Colon (tissue), 2 donors: Measurements from ENCODE around the gene PEG3.

Experiments
- FAIRE-seq: peaks from 2 replicates; lab custom pipeline; 2012; peaks lifted over from hg19 to GRCh38; lab: Jason Lieb, UNC
- donor health status: control.
- donor health status: control.

The PEG3 gene

GRCh38 chr19:56838909-56839651, 1.4 kb downstream of the PEG3 start:
- FAIRE-seq, result no peak

DNA sequence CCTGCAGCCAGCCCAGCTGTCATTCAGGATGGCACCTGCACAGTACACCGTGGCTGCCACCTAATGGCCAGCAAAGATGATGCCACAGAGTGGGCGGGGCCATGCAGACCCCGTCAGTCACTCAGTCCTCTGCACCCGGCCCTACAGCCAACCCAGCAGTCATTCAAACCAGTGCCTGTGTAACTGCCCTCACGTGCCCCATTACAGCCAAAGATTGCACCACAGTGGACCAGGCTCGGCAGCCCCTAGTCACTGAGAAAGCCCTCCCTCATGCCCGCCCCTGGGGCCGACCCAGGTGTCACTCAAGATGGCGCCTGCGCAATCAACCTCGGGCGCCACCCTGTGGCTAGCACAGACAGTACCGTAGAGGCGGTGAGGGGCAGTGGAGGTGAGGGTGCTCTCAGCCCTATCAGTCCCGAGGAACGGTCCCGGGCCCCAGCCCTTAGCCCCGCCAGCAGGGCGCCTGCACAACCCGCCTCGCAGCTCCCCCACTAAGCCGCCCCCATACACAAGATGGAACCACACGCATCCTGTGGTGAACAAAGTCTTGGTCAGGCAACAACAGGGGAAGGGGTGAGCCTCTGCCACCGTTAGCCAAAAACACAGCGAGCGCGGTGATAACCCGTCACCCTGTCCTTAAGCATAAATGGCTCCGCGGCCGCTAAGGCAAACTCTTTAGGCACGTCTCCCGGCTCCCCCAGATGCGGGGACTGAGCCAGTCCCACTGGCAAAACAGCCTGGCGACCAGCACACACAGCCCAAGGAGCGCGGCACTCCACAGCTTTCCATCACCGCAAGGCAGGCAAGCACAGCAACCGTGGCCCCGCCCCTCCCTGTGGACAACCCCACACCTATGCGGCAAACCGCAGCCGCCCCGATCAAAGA, 2.3 kb downstream of the PEG3 start:
- no peak for FAIRE-seq

- no peak for FAIRE-seq
Observed at GRCh38 chr19:56837492-56838023, 3.0 kb downstream of the PEG3 start.

- FAIRE-seq, result no peak
Observed at GRCh38 chr19:56837004-56837403, 3.5 kb downstream of the PEG3 start.

- no peak for FAIRE-seq
Observed at GRCh38 chr19:56836059-56836458, 4.5 kb downstream of the PEG3 start.

DNA sequence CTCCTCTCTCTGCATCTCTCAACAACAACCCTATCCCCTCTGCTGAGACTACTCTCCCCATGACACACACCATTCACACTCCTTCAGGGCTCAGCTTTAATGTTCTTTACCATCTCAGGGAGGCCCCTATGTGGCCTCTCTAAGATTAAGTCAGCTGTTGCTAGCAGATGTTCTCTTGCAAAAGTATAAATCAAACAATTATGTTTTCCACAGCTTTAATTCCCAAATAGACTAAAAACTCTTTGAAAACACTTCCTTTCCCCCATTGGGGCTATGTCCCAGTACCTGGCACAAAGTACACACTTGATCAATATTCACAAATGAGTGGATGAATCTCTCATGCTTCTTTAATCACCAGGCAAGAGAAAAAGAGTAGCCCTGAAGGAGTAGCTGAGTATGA, 5.1 kb downstream of the PEG3 start:
- FAIRE-seq, result no peak

- no peak for FAIRE-seq
Observed at GRCh38 chr19:56834564-56835375, 5.8 kb downstream of the PEG3 start.

DNA sequence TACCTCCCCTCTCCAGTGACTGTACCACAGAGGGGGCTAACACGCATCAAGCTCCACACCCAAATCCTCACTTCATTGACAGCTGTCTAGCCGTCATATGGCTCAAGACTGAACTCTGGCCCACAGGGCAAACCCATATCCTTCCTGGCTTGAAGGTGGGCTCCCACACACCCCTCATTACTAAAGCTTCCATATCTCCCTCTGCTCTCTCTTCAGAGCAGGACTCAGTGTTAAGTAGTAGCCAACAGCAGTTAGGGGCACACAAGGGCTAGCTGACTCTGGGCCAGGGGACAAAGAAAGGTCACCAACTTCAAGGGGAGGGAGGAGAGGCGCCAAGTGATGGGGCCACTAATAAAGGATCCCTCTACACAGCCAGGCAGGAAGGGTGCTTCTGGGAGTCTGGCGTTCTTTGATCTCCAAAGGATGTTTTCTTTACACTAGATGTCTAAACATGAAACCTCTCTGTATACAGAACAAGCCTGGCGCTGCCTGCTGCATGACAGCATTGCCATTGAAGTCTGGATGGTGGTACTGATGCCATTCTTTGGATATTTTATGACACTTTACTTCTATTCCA, 8.1 kb downstream of the PEG3 start:
- no peak for FAIRE-seq

DNA sequence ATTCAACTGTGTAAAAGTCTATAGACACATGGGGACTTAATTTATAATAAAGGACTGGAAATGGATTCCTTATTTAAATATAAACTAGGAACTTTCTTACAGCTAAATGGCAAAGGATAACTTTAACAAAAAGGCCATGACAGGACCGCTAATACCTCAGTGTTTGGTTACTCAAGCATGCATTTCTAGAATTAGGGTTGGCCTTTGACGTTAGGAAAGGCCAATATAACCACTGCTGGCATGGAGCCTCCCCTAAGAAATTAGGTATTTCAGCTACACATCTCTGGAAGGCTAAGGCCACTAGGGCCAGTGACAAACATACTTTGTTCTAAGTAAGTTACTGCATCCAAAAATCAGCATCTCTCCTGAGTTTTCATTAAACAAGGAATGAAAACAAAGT, 9.3 kb downstream of the PEG3 start:
- FAIRE-seq, result no peak

GRCh38 chr19:56829596-56829995, 10.9 kb downstream of the PEG3 start:
- FAIRE-seq, result no peak

GRCh38 chr19:56827708-56828107, 12.8 kb downstream of the PEG3 start:
- FAIRE-seq, result no peak

- no peak for FAIRE-seq
Observed at GRCh38 chr19:56823956-56824355, 16.6 kb downstream of the PEG3 start.

DNA sequence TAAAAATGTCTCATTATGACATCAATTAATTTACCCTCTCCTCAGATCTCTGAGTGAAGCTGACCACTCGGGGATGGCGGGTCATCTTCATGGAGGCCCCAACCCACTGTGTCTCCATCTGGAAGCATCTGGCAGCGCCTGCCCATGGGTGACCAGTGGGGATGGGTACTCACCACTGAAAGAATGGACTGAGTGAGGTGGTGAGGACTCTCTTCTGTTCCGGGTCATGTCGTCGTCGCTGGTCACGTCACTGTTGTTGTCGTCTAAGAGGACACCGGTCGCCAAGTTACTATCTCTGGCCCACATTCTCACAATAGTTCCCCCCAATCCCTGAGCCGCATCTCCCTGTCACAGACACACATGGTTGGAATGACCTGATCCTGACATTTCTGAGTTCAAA, 17.1 kb downstream of the PEG3 start:
- no peak for FAIRE-seq

DNA sequence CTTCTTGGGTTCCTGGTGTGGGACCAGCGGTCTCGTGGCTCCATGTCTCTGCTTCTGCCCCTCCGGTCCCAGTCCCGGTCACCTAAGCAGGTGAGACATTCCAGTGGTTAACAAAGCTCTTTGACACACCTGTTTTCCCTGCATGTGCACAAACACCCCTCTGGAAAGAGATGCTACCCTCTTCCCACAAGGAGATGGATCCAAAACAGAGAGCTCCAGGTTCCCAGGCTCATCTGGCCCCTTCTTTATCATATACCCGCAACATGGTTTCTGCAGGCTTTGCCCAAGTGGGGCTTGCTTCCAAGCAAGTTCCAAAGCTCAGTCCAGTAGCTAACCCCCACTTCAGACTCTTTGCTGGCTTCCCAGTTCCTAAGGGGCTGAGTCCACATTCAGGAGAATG, 17.8 kb downstream of the PEG3 start:
- FAIRE-seq, result no peak

DNA sequence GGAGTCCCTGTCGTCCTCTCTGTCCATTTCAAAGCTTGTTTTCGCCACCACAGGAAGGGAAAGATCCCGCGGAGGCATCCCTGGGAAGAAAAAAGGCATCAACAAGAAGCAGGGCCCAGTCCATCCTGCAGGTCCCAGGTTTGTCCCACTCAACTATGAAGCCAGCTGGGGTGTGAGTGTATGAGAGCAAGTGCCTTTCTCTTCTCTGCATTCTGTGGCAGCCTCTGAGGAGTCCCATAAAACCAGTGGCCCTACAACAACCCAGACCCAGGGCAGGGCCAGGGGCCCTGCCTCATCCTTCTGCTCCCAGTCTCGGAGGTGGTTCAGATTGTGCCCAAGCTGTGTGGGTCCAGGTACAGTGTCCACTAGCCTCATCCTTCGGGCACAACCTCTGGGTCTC, 18.9 kb downstream of the PEG3 start:
- FAIRE-seq, result no peak

GRCh38 chr19:56821209-56821608, 19.3 kb downstream of the PEG3 start:
- no peak for FAIRE-seq

- no peak for FAIRE-seq
Observed at GRCh38 chr19:56819166-56819565, 21.4 kb downstream of the PEG3 start.

GRCh38 chr19:56814656-56815055, 25.9 kb downstream of the PEG3 start:
- no peak for FAIRE-seq

DNA sequence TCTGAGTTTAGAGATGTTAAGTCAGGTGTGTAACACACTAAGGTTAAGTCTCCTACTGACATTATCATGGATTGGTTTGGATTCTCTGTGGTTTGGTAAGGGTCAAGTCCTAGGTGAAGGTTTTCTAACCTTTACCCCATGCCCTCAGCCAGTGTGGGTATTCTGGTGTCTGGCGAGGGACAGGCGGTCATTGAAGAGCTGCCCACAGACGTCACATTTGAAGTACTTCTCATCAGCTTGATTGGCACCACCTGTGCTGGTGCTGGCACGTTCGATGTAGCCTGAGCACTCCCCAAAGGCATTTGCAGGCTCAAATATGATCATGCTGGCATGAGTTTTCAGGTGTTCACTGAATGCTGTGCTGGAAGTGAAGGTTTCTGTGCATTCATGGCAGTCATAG, 27.0 kb downstream of the PEG3 start:
- FAIRE-seq, result no peak

DNA sequence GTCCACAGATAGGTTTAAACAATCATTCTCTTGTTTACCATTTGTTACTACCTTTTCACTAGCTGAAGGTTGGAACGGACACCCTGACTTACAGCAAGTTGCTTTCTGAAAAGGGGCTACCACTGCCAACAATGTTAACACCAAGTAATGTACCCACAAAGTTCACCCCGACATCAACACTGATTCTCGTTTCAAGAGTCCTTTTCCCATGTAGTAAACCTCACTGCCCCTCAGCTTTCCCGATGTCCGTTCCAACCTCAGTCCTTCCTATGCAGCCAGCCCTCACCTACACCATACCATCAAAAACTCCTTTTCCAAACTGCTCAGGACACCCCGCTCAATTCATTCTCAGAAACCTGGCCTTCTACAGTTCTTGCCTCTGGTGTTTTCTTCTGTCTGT, 29.0 kb downstream of the PEG3 start:
- FAIRE-seq, result no peak

DNA sequence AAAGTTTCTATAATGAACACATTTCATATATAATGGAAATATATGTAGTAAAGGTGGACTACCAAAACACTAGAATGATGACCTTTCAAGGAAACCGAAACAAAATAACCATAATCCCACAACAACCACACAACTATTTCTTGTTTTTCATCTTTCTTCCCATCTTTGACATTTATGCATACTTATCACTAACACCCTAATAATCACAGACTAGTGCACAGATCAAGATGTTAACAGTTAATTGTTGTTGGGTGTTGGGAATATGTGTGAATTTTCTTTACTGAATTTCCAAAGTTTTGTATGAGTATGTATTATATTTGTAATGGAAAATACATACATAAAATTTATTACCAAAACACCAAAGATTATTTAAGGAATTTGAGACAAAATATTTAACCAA, 30.3 kb downstream of the PEG3 start:
- FAIRE-seq, result no peak
